Esophagus muscularis mucosa (tissue), 4 donors: Measurements from ENCODE around the gene OSTC. TPM values are rescaled to one million over a fixed set of nuclear protein-coding genes. Genes with fewer than 3 reads are reported as not detected.

Experiments used
- DNase-seq: peaks from one replicate; pipeline ENCODE4 v3.0.0-alpha.2; 2017; ENCODE audit errors: extremely low spot score
- H3K27ac ChIP-seq, 4 donors: fragments of 200-600 bp; sonication (generic); replicated peaks in 1 of 4; 1 replicate in 3 of 4; 2 replicates in 1 of 4; pipeline ENCODE4 v1.5.1; 2016 to 2019; ENCODE audit warnings: mild to moderate bottlenecking in 1 of 4
- H3K27me3 ChIP-seq, 4 donors: fragments of 200-600 bp; sonication (generic); one replicate each; pipeline versions ENCODE4 v1.5.1 to v1.6.0; 2016 to 2019
- H3K36me3 ChIP-seq, 4 donors: fragments of 200-600 bp; sonication (generic); one replicate each; pipeline ENCODE4 v1.5.1; 2016 to 2019
- H3K4me1 ChIP-seq, 4 donors: fragments of 200-600 bp; sonication (generic); one replicate each; pipeline ENCODE4 v1.5.1; 2016 to 2019
- H3K4me3 ChIP-seq, 4 donors: fragments of 200-600 bp; sonication (generic); 1 replicate in 2 of 4; 2 replicates in 2 of 4; pipeline ENCODE4 v1.5.1; 2016 to 2019; ENCODE audit warnings: mild to moderate bottlenecking in 4 of 4, moderate library complexity in 1 of 4
- H3K9me3 ChIP-seq, 4 donors: fragments of 200-600 bp; sonication (generic); 1 replicate in 3 of 4; 2 replicates in 1 of 4; pipeline ENCODE4 v1.5.1; 2016 to 2019
- EP300 ChIP-seq: sonication (generic); formaldehyde crosslinking; IDR thresholded peaks from one replicate; pipeline ENCODE4 v1.6.1; 2017; ENCODE audit warnings: antibody characterized with exemption
- POLR2A ChIP-seq: fragments of 450-650 bp; IDR thresholded peaks from one replicate; pipeline ENCODE4 v1.6.1; 2017; ENCODE audit warnings: antibody characterized with exemption, moderate library complexity, mild to moderate bottlenecking, low read depth
- POLR2AphosphoS5 ChIP-seq, 2 donors: sonication (generic); formaldehyde crosslinking; IDR thresholded peaks; one replicate each; pipeline ENCODE4 v1.6.1; 2017; ENCODE audit warnings: antibody characterized with exemption in 2 of 2
- WGBS: methylation state at CpG from one replicate; pipeline ENCODE4 v1.1.5; 2018; 5-methylcytosine and 5-hydroxymethylcytosine counted together
- intact Hi-C: fragments of 100-400 bp; cut with DNase I; formaldehyde crosslinking; loops from one replicate; pipeline ENCODE4 v1.15.1; 2023
- total RNA-seq, 4 donors: library from RNA; depleted of rRNA; stranded (reverse); fragments of >200 nt; gene quantifications; one replicate each; pipeline versions ENCODE4 v1.1.0 to v1.2.1, GENCODE V29; 2016
- TF ChIP-seq, protein P1 (sequence below), 3 experiments: fragments of 200-600 bp in 2 of 3; fragments of 450-650 bp in 1 of 3; sonication (generic) in 2 of 3; IDR thresholded peaks; one replicate each; pipeline ENCODE4 v1.5.1; 2017 to 2019; ENCODE audit warnings: antibody characterized with exemption in 3 of 3, mild to moderate bottlenecking in 2 of 3, moderate library complexity in 1 of 3

The OSTC gene
- total RNA-seq, 4 donors from 2014 or later: 22.4 to 40.8 (median 35.2) TPM

GRCh38 chr4:108636246-108636645 lies 14.2 kb upstream of the OSTC start:
- no peak overlapping the region for H3K4me3 ChIP-seq
- intact Hi-C loops: no loop called here
- no peak for TF ChIP-seq POLR2A
- TF ChIP-seq POLR2AphosphoS5 (IDR thresholded peaks at IDR 0.05): no peak
- TF ChIP-seq, protein P1, sequence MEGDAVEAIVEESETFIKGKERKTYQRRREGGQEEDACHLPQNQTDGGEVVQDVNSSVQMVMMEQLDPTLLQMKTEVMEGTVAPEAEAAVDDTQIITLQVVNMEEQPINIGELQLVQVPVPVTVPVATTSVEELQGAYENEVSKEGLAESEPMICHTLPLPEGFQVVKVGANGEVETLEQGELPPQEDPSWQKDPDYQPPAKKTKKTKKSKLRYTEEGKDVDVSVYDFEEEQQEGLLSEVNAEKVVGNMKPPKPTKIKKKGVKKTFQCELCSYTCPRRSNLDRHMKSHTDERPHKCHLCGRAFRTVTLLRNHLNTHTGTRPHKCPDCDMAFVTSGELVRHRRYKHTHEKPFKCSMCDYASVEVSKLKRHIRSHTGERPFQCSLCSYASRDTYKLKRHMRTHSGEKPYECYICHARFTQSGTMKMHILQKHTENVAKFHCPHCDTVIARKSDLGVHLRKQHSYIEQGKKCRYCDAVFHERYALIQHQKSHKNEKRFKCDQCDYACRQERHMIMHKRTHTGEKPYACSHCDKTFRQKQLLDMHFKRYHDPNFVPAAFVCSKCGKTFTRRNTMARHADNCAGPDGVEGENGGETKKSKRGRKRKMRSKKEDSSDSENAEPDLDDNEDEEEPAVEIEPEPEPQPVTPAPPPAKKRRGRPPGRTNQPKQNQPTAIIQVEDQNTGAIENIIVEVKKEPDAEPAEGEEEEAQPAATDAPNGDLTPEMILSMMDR (IDR thresholded peaks at IDR 0.05): no peak
- TF ChIP-seq EP300: no peak
- DNase-seq: no peak
- WGBS: 70% methylated on average over 1 of the region's 1 CpG
- H3K4me1 ChIP-seq: no peaks in the 10 kb centered on the region
- H3K27me3 ChIP-seq: no peaks in the 10 kb centered on the region
- no peaks in the 10 kb centered on the region for H3K9me3 ChIP-seq
- no peak overlapping the region for H3K27ac ChIP-seq
- peaks cover 3 to 45% (median 42%) of the 10 kb centered on the region in 4 donors for H3K36me3 ChIP-seq

GRCh38 chr4:108637856-108638255 lies 12.5 kb upstream of the OSTC start:
- WGBS: 73% methylated on average over 2 of the region's 2 CpGs
- no peaks in the 10 kb centered on the region for H3K27me3 ChIP-seq
- intact Hi-C loops: no loop called here
- no peak overlapping the region for H3K4me3 ChIP-seq
- H3K36me3 ChIP-seq: peaks cover 3 to 34% (median 29%) of the 10 kb centered on the region in 4 donors
- no peaks in the 10 kb centered on the region for H3K4me1 ChIP-seq
- H3K9me3 ChIP-seq: no peaks in the 10 kb centered on the region
- DNase-seq: no peak
- TF ChIP-seq, protein P1 (IDR thresholded peaks at IDR 0.05): no peak
- TF ChIP-seq POLR2AphosphoS5 (IDR thresholded peaks at IDR 0.05) (no peak), POLR2A (no peak), EP300 (no peak)
- H3K27ac ChIP-seq: no peak overlapping the region

GRCh38 chr4:108644237-108644636 lies 6.2 kb upstream of the OSTC start:
- no peak overlapping the region for H3K27ac ChIP-seq
- 82% methylated on average over 1 of the region's 1 CpG for WGBS
- no peaks in the 10 kb centered on the region for H3K4me1 ChIP-seq
- H3K4me3 ChIP-seq: no peak overlapping the region
- H3K9me3 ChIP-seq: no peaks in the 10 kb centered on the region
- TF ChIP-seq POLR2AphosphoS5 (IDR thresholded peaks at IDR 0.05) (no peak), POLR2A (no peak), EP300 (no peak)
- TF ChIP-seq, protein P1 (IDR thresholded peaks at IDR 0.05): no peak
- no peaks in the 10 kb centered on the region for H3K36me3 ChIP-seq
- H3K27me3 ChIP-seq: no peaks in the 10 kb centered on the region
- no peak for DNase-seq
- intact Hi-C loops: no loop called here

DNA sequence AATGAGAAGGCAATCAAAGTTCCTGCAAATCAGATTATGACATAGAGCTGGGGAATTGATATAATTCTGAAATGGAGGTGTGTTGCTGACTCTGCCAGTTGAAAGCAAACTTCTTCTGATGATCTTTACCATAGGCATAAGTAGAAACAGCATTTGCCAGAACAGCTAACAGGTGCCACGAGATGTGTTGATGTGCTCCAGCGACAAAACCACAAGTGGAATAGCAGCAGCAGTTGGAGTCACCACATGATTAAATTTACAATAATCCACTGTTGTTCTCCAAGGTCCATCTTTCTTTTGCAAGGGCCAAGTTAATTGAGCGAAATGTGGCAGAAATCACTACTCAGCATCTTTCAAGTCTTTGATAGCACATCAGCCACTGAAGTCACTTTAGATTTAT lies 3.7 kb upstream of the OSTC start:
- no peak for TF ChIP-seq POLR2A
- intact Hi-C loops: no loop called here
- no peaks in the 10 kb centered on the region for H3K27me3 ChIP-seq
- no peaks in the 10 kb centered on the region for H3K9me3 ChIP-seq
- no peak overlapping the region for H3K27ac ChIP-seq
- peaks cover 8 to 14% (median 13%) of the 10 kb centered on the region in 4 donors for H3K4me1 ChIP-seq
- no peak for DNase-seq
- WGBS: 97% methylated on average over 3 of the region's 3 CpGs
- H3K4me3 ChIP-seq: no peak overlapping the region
- no peaks in the 10 kb centered on the region for H3K36me3 ChIP-seq

GRCh38 chr4:108649863-108650211 lies 562 bp upstream of the OSTC start:
- TF ChIP-seq, protein P1 (IDR thresholded peaks at IDR 0.05): no peak
- TF ChIP-seq POLR2AphosphoS5 (IDR thresholded peaks at IDR 0.05) (no peak), EP300 (no peak), POLR2A (no peak)
- H3K27ac ChIP-seq: peak overlapping the region; percentile 84 to 93 (median 84)
- peaks cover 9 to 41% (median 23%) of the 10 kb centered on the region in 4 donors for H3K4me1 ChIP-seq
- no peaks in the 10 kb centered on the region for H3K9me3 ChIP-seq
- no peaks in the 10 kb centered on the region for H3K36me3 ChIP-seq
- WGBS: 0% methylated on average over 6 of the region's 6 CpGs
- no peak for DNase-seq
- no peaks in the 10 kb centered on the region for H3K27me3 ChIP-seq
- H3K4me3 ChIP-seq: peak overlapping the region; percentile 81 to 85 (median 84)
- intact Hi-C loops: no loop called here
